ENCODE results near the gene APAF1.

DNA sequence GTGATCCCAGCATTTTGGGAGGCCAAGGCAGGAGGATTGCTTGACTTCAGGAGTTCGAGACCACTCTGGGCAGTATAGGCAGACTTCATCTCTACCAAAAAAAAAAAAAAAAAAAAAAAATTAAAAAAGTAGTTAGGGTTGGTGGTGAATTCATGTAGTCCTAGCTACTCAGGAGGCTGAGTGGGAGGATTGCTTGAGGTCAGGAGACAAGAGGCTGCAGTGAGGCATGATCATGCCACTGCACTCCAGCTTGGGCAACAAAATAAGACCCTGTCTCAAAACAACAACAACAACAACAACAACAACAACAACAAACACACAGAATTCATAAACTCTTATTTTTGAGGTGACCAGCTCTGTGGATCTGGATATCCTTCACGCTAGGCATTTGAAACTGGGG, 34.5 kb upstream of the APAF1 start:
- no peak for TF ChIP-seq CTCF (conservative IDR thresholded peaks at IDR 0.05)
- TF ChIP-seq EZH2 (IDR thresholded peaks at IDR 0.05; ENCODE audit: low read depth), result no peak
